Smooth muscle cell (in vitro differentiated cells): ENCODE results near the gene SLC38A3. TPM values are rescaled to one million over a fixed set of nuclear protein-coding genes. Genes with fewer than 3 reads are reported as not detected.

ENCODE experiments used
- DNase-seq: peaks from one replicate; lab custom pipeline; 2025; ENCODE audit not compliant: unreplicated experiment; lab: John Stamatoyannopoulos, UW
- H2AFZ ChIP-seq: fragments of 200-600 bp; sonication (generic); 2 replicates; pipeline ENCODE4 v1.6.0; 2016; ENCODE audit warnings: antibody characterized with exemption, low read depth, mild to moderate bottlenecking
- H3F3A ChIP-seq: fragments of 200-600 bp; sonication (generic); 2 replicates; pipeline ENCODE4 v1.6.0; 2017; ENCODE audit warnings: antibody characterized with exemption, low read depth
- H3K27ac ChIP-seq: fragments of 200-600 bp; sonication (generic); 2 replicates; pipeline ENCODE4 v1.5.1; 2016; ENCODE audit warnings: low read depth, mild to moderate bottlenecking
- H3K27me3 ChIP-seq: fragments of 200-600 bp; sonication (generic); 2 replicates; pipeline ENCODE4 v1.6.1; 2016; ENCODE audit warnings: low read depth, mild to moderate bottlenecking
- H3K36me3 ChIP-seq: fragments of 200-600 bp; sonication (generic); 2 replicates; pipeline ENCODE4 v1.5.1; 2016; ENCODE audit warnings: low read depth
- H3K4me1 ChIP-seq: fragments of 200-600 bp; sonication (generic); 2 replicates; pipeline ENCODE4 v1.5.1; 2016; ENCODE audit warnings: low read depth
- H3K4me2 ChIP-seq: fragments of 200-600 bp; sonication (generic); 2 replicates; pipeline ENCODE4 v1.6.0; 2016; ENCODE audit warnings: mild to moderate bottlenecking
- H3K4me3 ChIP-seq: fragments of 200-600 bp; sonication (generic); 2 replicates; pipeline ENCODE4 v1.5.1; 2016; ENCODE audit warnings: mild to moderate bottlenecking
- H3K79me2 ChIP-seq: fragments of 200-600 bp; sonication (generic); 2 replicates; pipeline ENCODE4 v1.6.0; 2016; ENCODE audit warnings: low read depth, mild to moderate bottlenecking
- H3K9ac ChIP-seq: fragments of 200-600 bp; sonication (generic); 2 replicates; pipeline ENCODE4 v1.6.0; 2016; ENCODE audit warnings: low read depth
- H3K9me3 ChIP-seq: fragments of 200-600 bp; sonication (generic); replicated peaks from 2 replicates; pipeline ENCODE4 v1.5.1; 2016; ENCODE audit warnings: low read depth
- H4K20me1 ChIP-seq: fragments of 200-600 bp; sonication (generic); 2 replicates; pipeline ENCODE4 v1.6.0; 2016; ENCODE audit warnings: low read depth
- WGBS: methylation state at CpG from one replicate; pipeline ENCODE4 v1.1.7; 2016; ENCODE audit warnings: low lambda C conversion rate; 5-methylcytosine and 5-hydroxymethylcytosine counted together
- polyA plus RNA-seq: library from polyadenylated mRNA; unstranded; fragments of >200 nt; fragmentation: Nextera tagmentation; extraction: Ambion mirVana; gene quantifications from 2 replicates; pipeline ENCODE4 v1.2.1, GENCODE V29; 2016
- total RNA-seq: library from RNA; depleted of rRNA; stranded (reverse); fragments of >200 nt; gene quantifications from 2 replicates; pipeline ENCODE4 v1.2.3, GENCODE V29; 2014
- TF ChIP-seq, protein P1 (sequence below): fragments of 200-600 bp; sonication (generic); IDR thresholded peaks from 2 replicates; pipeline ENCODE4 v1.5.1; 2017; ENCODE audit warnings: borderline replicate concordance, mild to moderate bottlenecking, antibody characterized with exemption; ENCODE audit not compliant: insufficient read depth, poor library complexity, severe bottlenecking

Gene SLC38A3
- total and polyA plus RNA-seq, 2 experiments from 2014 or later: 0.58 to 3.5 TPM

GRCh38 chr3:50163572-50164455, 41.3 kb upstream of the SLC38A3 start:
- H2AFZ ChIP-seq: no peak overlapping the region
- H3K9me3 ChIP-seq: no peaks in the 10 kb centered on the region
- DNase-seq: no peak
- H3F3A ChIP-seq: no peaks in the 10 kb centered on the region
- no peak overlapping the region for H3K4me3 ChIP-seq
- WGBS: 92% methylated on average over 8 of the region's 8 CpGs
- TF ChIP-seq, protein P1, sequence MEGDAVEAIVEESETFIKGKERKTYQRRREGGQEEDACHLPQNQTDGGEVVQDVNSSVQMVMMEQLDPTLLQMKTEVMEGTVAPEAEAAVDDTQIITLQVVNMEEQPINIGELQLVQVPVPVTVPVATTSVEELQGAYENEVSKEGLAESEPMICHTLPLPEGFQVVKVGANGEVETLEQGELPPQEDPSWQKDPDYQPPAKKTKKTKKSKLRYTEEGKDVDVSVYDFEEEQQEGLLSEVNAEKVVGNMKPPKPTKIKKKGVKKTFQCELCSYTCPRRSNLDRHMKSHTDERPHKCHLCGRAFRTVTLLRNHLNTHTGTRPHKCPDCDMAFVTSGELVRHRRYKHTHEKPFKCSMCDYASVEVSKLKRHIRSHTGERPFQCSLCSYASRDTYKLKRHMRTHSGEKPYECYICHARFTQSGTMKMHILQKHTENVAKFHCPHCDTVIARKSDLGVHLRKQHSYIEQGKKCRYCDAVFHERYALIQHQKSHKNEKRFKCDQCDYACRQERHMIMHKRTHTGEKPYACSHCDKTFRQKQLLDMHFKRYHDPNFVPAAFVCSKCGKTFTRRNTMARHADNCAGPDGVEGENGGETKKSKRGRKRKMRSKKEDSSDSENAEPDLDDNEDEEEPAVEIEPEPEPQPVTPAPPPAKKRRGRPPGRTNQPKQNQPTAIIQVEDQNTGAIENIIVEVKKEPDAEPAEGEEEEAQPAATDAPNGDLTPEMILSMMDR: no peak
- H3K79me2 ChIP-seq: no peaks in the 10 kb centered on the region
- no peak overlapping the region for H3K9ac ChIP-seq
- no peak overlapping the region for H3K4me2 ChIP-seq
- H3K36me3 ChIP-seq: no peaks in the 10 kb centered on the region
- H3K27ac ChIP-seq: no peak overlapping the region
- H3K27me3 ChIP-seq: no peaks in the 10 kb centered on the region
- H4K20me1 ChIP-seq: peaks cover 44% of the 10 kb centered on the region
- peaks cover 29% of the 10 kb centered on the region for H3K4me1 ChIP-seq

- 73% methylated on average over 1 of the region's 1 CpG for WGBS
- TF ChIP-seq, protein P1: no peak
- Histone ChIP-seq H4K20me1 (peaks cover 51% of the 10 kb centered on the region), H3K9ac (no peak overlapping the region), H3K36me3 (no peaks in the 10 kb centered on the region), H3K27me3 (no peaks in the 10 kb centered on the region), H3K27ac (no peak overlapping the region), H3K4me2 (no peak overlapping the region), H3K4me1 (peaks cover 36% of the 10 kb centered on the region), H3F3A (no peaks in the 10 kb centered on the region), H3K79me2 (no peaks in the 10 kb centered on the region), H3K4me3 (no peak overlapping the region), H2AFZ (no peak overlapping the region), H3K9me3 (no peaks in the 10 kb centered on the region)
- no peak for DNase-seq
These were observed 40.6 kb upstream of the SLC38A3 start for GRCh38 chr3:50164481-50164880.

GRCh38 chr3:50164984-50165909, 39.8 kb upstream of the SLC38A3 start:
- H3K79me2 ChIP-seq: no peaks in the 10 kb centered on the region
- no peak overlapping the region for H2AFZ ChIP-seq

More at GRCh38 chr3:50164984-50165909, 39.8 kb upstream of the SLC38A3 start:
- H3K4me3 ChIP-seq: no peak overlapping the region
- peaks cover 38% of the 10 kb centered on the region for H3K4me1 ChIP-seq
- no peak overlapping the region for H3K9ac ChIP-seq
- TF ChIP-seq, protein P1: no peak
- 72% methylated on average over 7 of the region's 7 CpGs for WGBS
- H3F3A ChIP-seq: no peaks in the 10 kb centered on the region
- no peak overlapping the region for H3K27ac ChIP-seq
- no peaks in the 10 kb centered on the region for H3K27me3 ChIP-seq
- no peaks in the 10 kb centered on the region for H3K36me3 ChIP-seq
- H3K4me2 ChIP-seq: no peak overlapping the region
- DNase-seq: no peak
- H3K9me3 ChIP-seq: no peaks in the 10 kb centered on the region
- peaks cover 53% of the 10 kb centered on the region for H4K20me1 ChIP-seq
